Muscle layer of colon (tissue), 2 donors: Measurements from ENCODE around the gene GRID2.

Source experiments
- H3K27ac ChIP-seq: one replicate; pipeline ENCODE4 v1.7.0; 2013; ENCODE audit warnings: low read depth, mild to moderate bottlenecking, low read length, moderate library complexity
- H3K27me3 ChIP-seq, 2 donors: one replicate each; pipeline ENCODE4 v1.7.0; 2013; ENCODE audit warnings: low read length in 2 of 2, mild to moderate bottlenecking in 2 of 2; ENCODE audit not compliant: insufficient read depth in 2 of 2, control insufficient read depth in 1 of 2
- H3K36me3 ChIP-seq: one replicate; pipeline ENCODE4 v1.7.0; 2013; ENCODE audit warnings: mild to moderate bottlenecking, low read length; ENCODE audit not compliant: insufficient read depth
- H3K4me1 ChIP-seq: one replicate; pipeline ENCODE4 v1.7.0; 2013; ENCODE audit warnings: mild to moderate bottlenecking, low read length; ENCODE audit not compliant: insufficient read depth
- H3K4me3 ChIP-seq, 2 donors: one replicate each; pipeline ENCODE4 v1.7.0; 2013; ENCODE audit warnings: low read length in 2 of 2, low read depth in 1 of 2, mild to moderate bottlenecking in 1 of 2, moderate library complexity in 1 of 2
- H3K9ac ChIP-seq: one replicate; pipeline ENCODE4 v1.7.0; 2013; ENCODE audit warnings: low read length
- H3K9me3 ChIP-seq: one replicate; pipeline ENCODE4 v1.7.0; 2013; ENCODE audit warnings: mild to moderate bottlenecking, low read length
- donor health status: abdominal sarcoma.
- donor health status: Adenocarcinoma of cecum.

GRID2 gene

DNA sequence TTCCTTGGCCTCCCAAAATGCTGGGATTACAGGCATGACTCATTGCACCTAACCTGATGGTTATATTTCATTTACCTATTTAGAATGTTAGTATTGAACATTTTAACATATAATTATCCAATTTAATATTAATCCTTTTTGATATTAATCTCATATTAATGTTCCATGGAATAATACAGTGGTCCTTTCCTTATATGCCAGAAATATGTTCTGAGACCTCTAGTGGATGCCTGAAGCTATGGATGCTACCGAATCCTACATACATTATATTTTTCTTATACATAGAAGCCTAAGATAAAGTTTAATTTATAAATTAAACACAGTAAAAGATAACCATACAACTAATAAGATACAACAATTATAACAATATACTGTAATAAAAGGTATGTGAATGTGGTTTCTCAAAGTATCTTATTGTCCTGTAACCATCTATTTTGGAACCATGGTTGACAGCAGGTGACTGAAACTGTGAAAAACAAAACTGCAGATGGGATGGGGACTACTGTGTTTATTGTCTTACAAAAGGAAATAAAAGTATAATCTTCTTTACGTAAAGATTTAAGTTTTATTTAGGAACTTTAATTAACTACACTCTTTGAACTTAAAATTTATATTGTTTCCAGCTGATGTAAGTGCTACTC, 431.4 kb downstream of the GRID2 start:
- Histone ChIP-seq H3K4me1 (no peaks in the 10 kb centered on the region), H3K27me3 (no peaks in the 10 kb centered on the region), H3K36me3 (no peaks in the 10 kb centered on the region), H3K9me3 (no peaks in the 10 kb centered on the region), H3K4me3 (no peak overlapping the region), H3K27ac (no peak overlapping the region), H3K9ac (no peak overlapping the region)

- no peaks in the 10 kb centered on the region for H3K36me3 ChIP-seq
- H3K9me3 ChIP-seq: no peaks in the 10 kb centered on the region
- no peak overlapping the region for H3K4me3 ChIP-seq
- H3K4me1 ChIP-seq: no peaks in the 10 kb centered on the region
- no peaks in the 10 kb centered on the region for H3K27me3 ChIP-seq
- no peak overlapping the region for H3K9ac ChIP-seq
- no peak overlapping the region for H3K27ac ChIP-seq
Observed at GRCh38 chr4:92760433-92760832, 456.7 kb downstream of the GRID2 start.

DNA sequence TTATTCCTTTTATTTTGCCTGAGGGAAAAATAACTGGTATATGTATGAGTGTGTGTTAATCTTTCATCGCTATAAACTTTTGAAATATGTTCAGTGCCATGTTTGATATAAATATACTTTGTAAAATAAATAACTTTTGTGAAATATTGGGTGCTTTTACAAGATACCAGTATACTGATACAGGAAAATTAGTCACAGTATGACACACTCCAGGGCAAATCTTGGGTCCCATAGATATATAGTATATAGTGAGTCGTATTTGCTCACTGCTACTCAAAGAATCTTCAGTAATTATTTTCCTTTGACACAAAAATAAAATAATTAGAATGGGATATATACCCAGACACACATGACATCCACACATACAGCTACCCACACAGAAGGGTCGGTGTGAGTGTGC, 472.3 kb downstream of the GRID2 start:
- H3K27ac ChIP-seq: no peak overlapping the region
- no peak overlapping the region for H3K4me3 ChIP-seq
- H3K9me3 ChIP-seq: no peaks in the 10 kb centered on the region
- no peak overlapping the region for H3K9ac ChIP-seq
- H3K4me1 ChIP-seq: no peaks in the 10 kb centered on the region
- H3K27me3 ChIP-seq: no peaks in the 10 kb centered on the region
- H3K36me3 ChIP-seq: no peaks in the 10 kb centered on the region

DNA sequence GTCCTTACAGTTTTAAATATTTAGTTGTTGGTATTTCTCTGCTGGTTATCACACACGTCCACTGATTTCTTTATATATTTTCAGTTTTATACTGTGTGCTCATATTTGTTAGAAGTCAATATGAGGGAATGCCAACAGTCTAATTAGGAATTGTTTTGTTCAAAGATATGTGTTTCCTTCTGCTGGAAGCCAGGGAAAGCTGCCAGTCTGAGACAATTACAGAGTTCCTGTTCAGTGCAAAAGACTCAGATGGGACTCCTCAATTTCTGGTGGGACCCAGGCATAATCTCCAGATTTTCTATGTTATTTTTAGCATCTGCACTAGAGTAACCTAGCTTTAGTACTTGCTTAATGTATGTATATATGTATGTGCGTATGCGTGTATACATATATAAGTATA, 486.0 kb downstream of the GRID2 start:
- no peaks in the 10 kb centered on the region for H3K36me3 ChIP-seq
- no peaks in the 10 kb centered on the region for H3K9me3 ChIP-seq
- no peak overlapping the region for H3K27ac ChIP-seq
- H3K4me3 ChIP-seq: no peak overlapping the region
- H3K27me3 ChIP-seq: no peaks in the 10 kb centered on the region
- H3K4me1 ChIP-seq: no peaks in the 10 kb centered on the region
- H3K9ac ChIP-seq: no peak overlapping the region

- H3K4me1 ChIP-seq: no peaks in the 10 kb centered on the region
- H3K4me3 ChIP-seq: no peak overlapping the region
- no peaks in the 10 kb centered on the region for H3K27me3 ChIP-seq
- H3K9ac ChIP-seq: no peak overlapping the region
- no peaks in the 10 kb centered on the region for H3K36me3 ChIP-seq
- no peaks in the 10 kb centered on the region for H3K9me3 ChIP-seq
- no peak overlapping the region for H3K27ac ChIP-seq
Observed at GRCh38 chr4:92791871-92792440, 488.2 kb downstream of the GRID2 start.

DNA sequence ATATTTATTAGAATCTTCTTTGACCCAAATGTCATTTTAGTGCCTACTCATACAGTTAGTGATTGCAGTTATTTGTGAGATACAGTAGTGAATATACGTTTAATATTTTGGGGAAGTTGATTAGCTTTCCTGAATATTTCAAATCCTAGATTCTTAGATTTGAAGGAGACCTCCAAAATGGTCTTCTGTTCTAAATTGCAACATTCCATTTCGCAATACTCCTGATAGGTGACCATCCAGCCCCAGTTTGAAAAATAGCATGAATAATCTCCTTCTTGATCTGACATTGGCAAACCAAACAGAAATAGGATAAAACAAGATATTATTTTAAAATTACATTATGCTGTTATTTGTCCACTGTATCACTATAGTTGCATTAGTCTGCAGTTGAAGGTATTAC, 505.6 kb downstream of the GRID2 start:
- Histone ChIP-seq H3K9ac (no peak overlapping the region), H3K4me1 (no peaks in the 10 kb centered on the region), H3K4me3 (no peak overlapping the region), H3K36me3 (no peaks in the 10 kb centered on the region), H3K9me3 (no peaks in the 10 kb centered on the region), H3K27me3 (no peaks in the 10 kb centered on the region), H3K27ac (no peak overlapping the region)

DNA sequence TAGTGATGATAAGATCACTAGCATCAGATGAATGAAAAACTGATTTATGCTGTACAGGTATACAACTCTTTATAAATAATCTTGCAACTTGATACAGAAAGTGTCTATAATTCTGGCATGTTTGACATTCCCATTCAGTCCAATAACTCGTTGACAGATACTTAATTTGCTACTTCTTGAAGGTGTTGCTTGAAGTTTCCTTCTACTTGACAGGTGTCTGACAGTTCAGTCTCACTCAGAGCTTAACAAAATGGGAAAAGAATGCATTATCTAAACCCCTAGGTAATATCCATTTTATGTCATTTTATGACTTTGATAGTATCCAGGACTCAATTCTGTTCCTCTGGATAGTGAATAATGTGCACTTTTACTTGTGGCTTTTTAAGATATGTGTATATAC, 508.9 kb downstream of the GRID2 start:
- Histone ChIP-seq H3K36me3 (no peaks in the 10 kb centered on the region), H3K27me3 (no peaks in the 10 kb centered on the region), H3K4me3 (no peak overlapping the region), H3K9ac (no peak overlapping the region), H3K27ac (no peak overlapping the region), H3K9me3 (no peaks in the 10 kb centered on the region), H3K4me1 (no peaks in the 10 kb centered on the region)

DNA sequence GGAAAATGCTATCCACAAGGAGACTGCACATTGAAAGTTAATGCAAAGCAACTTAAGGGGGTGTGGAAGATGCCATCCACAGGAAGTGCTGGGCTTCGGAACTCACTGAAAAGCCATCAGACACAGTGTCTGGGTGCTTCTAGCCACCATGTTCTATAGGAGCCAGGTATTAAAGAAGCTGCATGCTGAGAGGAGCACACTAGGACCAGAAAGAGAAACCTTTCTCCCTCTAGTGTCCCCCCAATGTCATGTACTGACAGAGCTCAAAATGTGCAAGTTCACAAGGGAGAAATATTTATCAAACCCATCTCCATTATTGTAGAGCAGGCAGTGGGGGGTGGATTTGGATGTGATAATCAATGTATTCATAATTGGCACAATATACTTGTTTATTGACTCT, 510.9 kb downstream of the GRID2 start:
- Histone ChIP-seq H3K9ac (no peak overlapping the region), H3K27me3 (no peaks in the 10 kb centered on the region), H3K4me1 (no peaks in the 10 kb centered on the region), H3K4me3 (no peak overlapping the region), H3K9me3 (no peaks in the 10 kb centered on the region), H3K36me3 (no peaks in the 10 kb centered on the region), H3K27ac (no peak overlapping the region)

- no peak overlapping the region for H3K4me3 ChIP-seq
- H3K36me3 ChIP-seq: no peaks in the 10 kb centered on the region
- H3K9ac ChIP-seq: no peak overlapping the region
- no peaks in the 10 kb centered on the region for H3K4me1 ChIP-seq
- no peaks in the 10 kb centered on the region for H3K9me3 ChIP-seq
- H3K27me3 ChIP-seq: no peaks in the 10 kb centered on the region
- H3K27ac ChIP-seq: no peak overlapping the region
Observed at GRCh38 chr4:92825256-92825655, 521.5 kb downstream of the GRID2 start.

DNA sequence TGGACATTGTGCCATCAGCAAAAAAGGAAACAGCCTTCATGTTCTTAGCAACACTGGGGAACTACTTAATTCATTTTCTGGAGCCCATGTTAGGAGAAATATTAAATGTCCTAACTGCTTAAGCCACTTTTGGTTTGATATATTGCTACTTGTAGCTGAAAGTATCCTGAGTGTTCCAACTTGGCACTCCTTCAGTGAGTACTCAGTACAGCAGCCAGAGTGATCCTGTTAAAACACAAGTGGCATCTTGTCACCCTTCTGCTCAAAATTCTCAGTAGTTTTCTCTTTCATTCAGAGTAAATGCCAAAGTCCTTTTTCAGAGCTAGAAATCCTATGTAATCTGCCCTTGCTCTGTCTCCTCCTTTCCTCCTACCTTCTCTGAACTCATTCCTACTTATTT, 522.0 kb downstream of the GRID2 start:
- Histone ChIP-seq H3K4me3 (no peak overlapping the region), H3K9me3 (no peaks in the 10 kb centered on the region), H3K4me1 (no peaks in the 10 kb centered on the region), H3K27me3 (no peaks in the 10 kb centered on the region), H3K27ac (no peak overlapping the region), H3K9ac (no peak overlapping the region), H3K36me3 (no peaks in the 10 kb centered on the region)

DNA sequence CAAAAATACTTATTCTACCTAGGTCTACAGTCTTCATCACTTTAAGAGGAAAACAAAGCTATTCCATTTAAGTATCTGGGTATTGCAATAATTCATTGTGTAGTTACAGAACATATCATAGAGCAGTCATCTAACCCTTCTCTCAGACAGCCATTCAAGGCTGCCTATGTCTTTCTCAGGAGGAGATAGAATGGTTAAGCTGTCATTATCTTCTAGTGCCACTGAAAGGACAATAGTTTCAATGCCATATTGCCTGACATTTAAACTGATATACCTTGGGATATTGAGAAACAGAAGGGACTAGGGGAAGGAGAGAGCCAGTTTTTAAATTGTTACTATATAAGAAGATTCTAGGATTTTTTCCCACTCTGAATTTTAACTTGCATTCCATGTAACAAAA, 527.0 kb downstream of the GRID2 start:
- H3K4me3 ChIP-seq: no peak overlapping the region
- H3K27ac ChIP-seq: no peak overlapping the region
- H3K9me3 ChIP-seq: no peaks in the 10 kb centered on the region
- H3K27me3 ChIP-seq: no peaks in the 10 kb centered on the region
- H3K9ac ChIP-seq: no peak overlapping the region
- no peaks in the 10 kb centered on the region for H3K4me1 ChIP-seq
- no peaks in the 10 kb centered on the region for H3K36me3 ChIP-seq

DNA sequence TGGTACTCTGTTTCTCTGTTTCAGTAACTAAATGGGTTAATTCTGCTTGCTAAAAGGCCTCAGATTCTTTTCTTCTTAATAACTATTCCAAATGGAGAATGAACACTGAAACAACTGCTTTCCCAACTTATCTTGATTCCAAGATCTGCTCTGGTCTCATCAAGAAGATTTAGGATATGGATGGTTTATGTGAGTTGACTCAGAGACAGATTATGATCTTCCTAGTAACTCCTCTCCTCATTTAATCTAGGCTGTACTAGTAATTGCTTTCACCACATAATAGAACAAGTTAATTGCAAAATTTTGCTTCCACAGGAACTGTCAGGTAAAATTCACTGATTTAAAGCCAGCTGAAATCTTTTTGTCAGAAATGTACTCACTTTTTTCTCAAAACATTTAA, 537.1 kb downstream of the GRID2 start:
- Histone ChIP-seq H3K4me3 (no peak overlapping the region), H3K36me3 (no peaks in the 10 kb centered on the region), H3K4me1 (no peaks in the 10 kb centered on the region), H3K27ac (no peak overlapping the region), H3K9ac (no peak overlapping the region), H3K27me3 (no peaks in the 10 kb centered on the region), H3K9me3 (no peaks in the 10 kb centered on the region)
